Measurements from ENCODE around the gene ARL15.
A peak's percentile ranks its signal among the peaks of the same experiment; 100 is the strongest.

Gene ARL15

DNA sequence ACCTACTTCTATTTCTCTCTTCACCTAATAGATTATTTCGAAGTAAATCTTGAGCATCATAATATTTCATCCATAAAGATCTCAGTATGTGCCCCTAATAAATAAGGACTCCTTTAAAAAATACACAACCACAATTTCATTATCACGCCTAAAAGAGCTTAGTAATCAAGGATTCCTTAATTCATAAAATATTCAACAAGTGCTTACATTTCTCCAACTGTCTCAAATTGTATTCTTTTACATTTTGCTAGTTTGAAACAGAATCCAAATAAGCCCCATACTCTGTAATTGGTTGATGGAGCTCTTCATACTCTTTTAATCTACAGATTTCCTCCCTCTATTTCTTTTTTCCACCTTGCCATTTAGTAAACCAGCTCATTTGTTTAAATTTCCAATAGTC, 432.4 kb downstream of the ARL15 start:
- no peak overlapping the region for H3K4me3 ChIP-seq (ENCODE audit: control insufficient read depth, low read depth, low read length)
- TF ChIP-seq, protein P1, sequence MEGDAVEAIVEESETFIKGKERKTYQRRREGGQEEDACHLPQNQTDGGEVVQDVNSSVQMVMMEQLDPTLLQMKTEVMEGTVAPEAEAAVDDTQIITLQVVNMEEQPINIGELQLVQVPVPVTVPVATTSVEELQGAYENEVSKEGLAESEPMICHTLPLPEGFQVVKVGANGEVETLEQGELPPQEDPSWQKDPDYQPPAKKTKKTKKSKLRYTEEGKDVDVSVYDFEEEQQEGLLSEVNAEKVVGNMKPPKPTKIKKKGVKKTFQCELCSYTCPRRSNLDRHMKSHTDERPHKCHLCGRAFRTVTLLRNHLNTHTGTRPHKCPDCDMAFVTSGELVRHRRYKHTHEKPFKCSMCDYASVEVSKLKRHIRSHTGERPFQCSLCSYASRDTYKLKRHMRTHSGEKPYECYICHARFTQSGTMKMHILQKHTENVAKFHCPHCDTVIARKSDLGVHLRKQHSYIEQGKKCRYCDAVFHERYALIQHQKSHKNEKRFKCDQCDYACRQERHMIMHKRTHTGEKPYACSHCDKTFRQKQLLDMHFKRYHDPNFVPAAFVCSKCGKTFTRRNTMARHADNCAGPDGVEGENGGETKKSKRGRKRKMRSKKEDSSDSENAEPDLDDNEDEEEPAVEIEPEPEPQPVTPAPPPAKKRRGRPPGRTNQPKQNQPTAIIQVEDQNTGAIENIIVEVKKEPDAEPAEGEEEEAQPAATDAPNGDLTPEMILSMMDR (conservative IDR thresholded peaks at IDR 0.05; ENCODE audit: control insufficient read depth, insufficient read depth, low read depth, low read length): no peak

DNA sequence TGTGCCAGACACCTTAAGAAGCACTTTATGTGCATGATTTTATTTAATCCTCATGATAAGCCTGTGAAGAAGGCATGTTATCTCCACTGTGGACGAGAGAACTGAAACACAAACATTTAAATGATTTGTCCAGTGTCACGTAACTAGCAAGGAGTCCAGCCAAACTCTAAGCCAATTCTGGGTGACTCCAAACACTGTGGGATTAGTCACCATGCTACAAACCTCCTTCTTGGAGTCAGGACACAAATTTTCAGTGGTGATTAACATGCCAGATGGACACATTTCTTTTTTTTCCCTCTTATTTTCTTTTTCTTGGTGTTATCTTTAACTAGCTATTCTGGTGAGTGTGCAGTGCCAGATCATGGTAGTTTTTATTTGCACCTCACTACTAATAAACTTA, 433.1 kb downstream of the ARL15 start:
- TF ChIP-seq, protein P1 (conservative IDR thresholded peaks at IDR 0.05; ENCODE audit: control insufficient read depth, insufficient read depth, low read depth, low read length): no peak
- peak; percentile 86 for DNase-seq (ENCODE audit: low read depth)

More for the DNA sequence above, 432.4 kb downstream of the ARL15 start:
- DNase-seq (ENCODE audit: low read depth): no peak

DNA sequence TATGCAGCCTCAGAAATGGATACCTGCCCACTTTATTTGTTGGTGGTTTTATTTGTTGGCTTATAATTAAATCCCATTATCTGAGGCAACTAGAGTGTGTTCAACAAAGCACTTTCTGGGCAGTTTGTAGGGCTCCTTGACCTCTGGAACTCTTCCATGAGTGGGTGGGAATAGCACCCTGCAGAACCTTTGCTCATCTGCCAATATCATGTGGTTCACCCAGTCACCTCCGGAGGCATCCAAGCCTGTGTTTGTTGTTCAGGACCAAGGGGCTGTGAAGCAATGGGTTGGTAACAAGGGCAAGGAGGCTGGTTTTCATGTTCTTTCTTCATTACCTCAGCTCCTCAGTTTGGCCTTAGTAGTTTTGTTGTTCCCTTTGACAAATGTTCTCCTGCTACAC, 436.0 kb downstream of the ARL15 start:
- DNase-seq (ENCODE audit: low read depth): peak; percentile 61
- TF ChIP-seq, protein P1 (conservative IDR thresholded peaks at IDR 0.05; ENCODE audit: control insufficient read depth, insufficient read depth, low read depth, low read length): peak; percentile 24
- H3K4me3 ChIP-seq (ENCODE audit: control insufficient read depth, low read depth, low read length): no peak overlapping the region

More for the DNA sequence above, 433.1 kb downstream of the ARL15 start:
- no peak overlapping the region for H3K4me3 ChIP-seq (ENCODE audit: control insufficient read depth, low read depth, low read length)

DNA sequence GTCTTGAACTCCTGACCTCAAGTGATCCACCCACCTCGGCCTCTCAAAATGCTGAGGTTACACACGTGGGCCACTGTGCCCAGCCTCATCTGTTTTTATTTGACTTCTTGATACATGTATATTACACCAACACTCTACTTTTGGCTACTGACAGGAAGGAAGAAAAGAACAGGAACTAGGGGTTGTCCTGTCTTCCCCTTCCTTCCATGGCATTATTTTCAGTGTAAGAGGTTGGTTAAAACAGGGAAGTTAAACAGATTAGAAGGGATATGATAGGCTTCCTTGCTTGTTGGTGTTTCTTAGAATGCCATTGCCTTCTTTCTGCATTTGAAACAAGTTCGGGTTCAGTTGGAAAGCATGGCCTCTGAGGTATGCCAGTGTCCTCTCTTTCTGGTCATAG, 437.1 kb downstream of the ARL15 start:
- DNase-seq (ENCODE audit: low read depth): no peak
- TF ChIP-seq, protein P1 (conservative IDR thresholded peaks at IDR 0.05; ENCODE audit: control insufficient read depth, insufficient read depth, low read depth, low read length): no peak
- H3K4me3 ChIP-seq (ENCODE audit: control insufficient read depth, low read depth, low read length): no peak overlapping the region

DNA sequence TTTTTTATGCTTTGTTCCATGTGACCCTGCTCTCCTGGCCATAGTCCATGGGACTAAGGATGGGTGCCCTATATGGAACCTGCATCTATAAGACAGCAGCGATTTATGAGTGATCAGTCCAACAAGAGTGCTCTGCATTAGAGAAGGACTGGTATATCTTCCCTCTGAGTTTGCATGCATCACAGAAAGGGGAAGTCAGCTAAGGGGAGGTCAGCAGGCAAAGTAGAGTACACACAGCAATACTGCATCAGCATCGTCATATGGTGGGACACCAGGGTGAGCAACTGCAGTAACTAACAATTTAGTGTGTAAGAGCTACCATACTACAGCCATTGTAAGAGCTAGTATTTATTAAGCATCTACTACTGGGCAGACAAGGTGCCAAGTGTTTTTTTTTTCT, 438.6 kb downstream of the ARL15 start:
- DNase-seq (ENCODE audit: low read depth): no peak
- H3K4me3 ChIP-seq (ENCODE audit: control insufficient read depth, low read depth, low read length): no peak overlapping the region
- TF ChIP-seq, protein P1 (conservative IDR thresholded peaks at IDR 0.05; ENCODE audit: control insufficient read depth, insufficient read depth, low read depth, low read length): no peak

DNA sequence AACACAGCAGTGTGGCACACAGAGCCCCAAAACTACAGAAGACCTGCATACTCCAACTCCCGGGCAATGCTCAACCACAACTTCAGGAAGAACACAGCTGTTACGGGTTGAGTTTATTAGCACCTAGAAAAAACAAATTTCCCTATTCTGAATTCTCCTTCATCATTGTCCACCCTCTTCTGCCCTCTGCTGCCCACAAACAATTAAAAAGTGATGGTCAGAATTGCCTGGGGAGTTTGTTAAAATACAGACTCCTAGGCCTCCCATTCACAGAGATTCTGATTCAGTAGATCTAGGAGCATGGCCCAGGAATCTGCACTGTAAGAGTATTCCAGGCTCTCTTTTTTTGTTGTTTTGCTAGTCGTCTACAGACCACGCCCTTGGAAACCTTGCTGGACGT, 439.3 kb downstream of the ARL15 start:
- TF ChIP-seq, protein P1 (conservative IDR thresholded peaks at IDR 0.05; ENCODE audit: control insufficient read depth, insufficient read depth, low read depth, low read length): peak; percentile 17
- H3K4me3 ChIP-seq (ENCODE audit: control insufficient read depth, low read depth, low read length): no peak overlapping the region
- no peak for DNase-seq (ENCODE audit: low read depth)

All from fibroblast of mammary gland (primary cell).